ENCODE measurements around the gene KIF6.

GRCh38 chr6:39563566-39564311, 161.5 kb downstream of the KIF6 start:
- TF ChIP-seq CTCF (IDR thresholded peaks at IDR 0.05; ENCODE audit: insufficient read depth, low read depth, low read length) (no peak), EZH2 (IDR thresholded peaks at IDR 0.05; ENCODE audit: insufficient read depth, low read length) (no peak)
